HCT116 (cell line): Measurements from ENCODE around the gene SLC25A17. TPM values are rescaled to one million over a fixed set of nuclear protein-coding genes. Genes with fewer than 3 reads are reported as not detected.

Source experiments
- ATAC-seq: fragments of 200-7000 bp; cut with Tn5 transposase; 2 replicates; pipeline ENCODE4 v1.9.1; 2020; ENCODE audit warnings: mild to moderate bottlenecking, moderate library complexity
- BruUV-seq: library from RNA; stranded (reverse); fragments of 400-500 nt; replicated peaks from 2 replicates; lab custom pipeline; 2021; lab: Mats Ljungman, UMichigan
- CTCF ChIA-PET: fragments of 300-600 bp; sonication (Branson Sonifier 250); formaldehyde crosslinking; loops from one replicate; lab custom pipeline; 2021; ENCODE audit warnings: antibody characterized with exemption; lab: Charles Lee
- POLR2A ChIA-PET: fragments of 300-600, 350-600 bp; sonication (Branson Sonifier 250); formaldehyde crosslinking; loops from one replicate; lab custom pipeline; 2021; ENCODE audit warnings: antibody characterized with exemption; lab: Charles Lee
- RAD21 ChIA-PET, 2 experiments: fragments of 300-600 bp; sonication (Branson Sonifier 250); formaldehyde crosslinking; loops; one replicate each; lab custom pipeline; 2023; ENCODE audit warnings: low total read pairs in 2 of 2; ENCODE audit not compliant: uncharacterized antibody in 2 of 2, unreplicated experiment in 2 of 2, low non-redundant PET in 1 of 2; lab: Charles Lee
- DNase-seq: peaks from one replicate; pipeline ENCODE4 v3.0.0-alpha.2; 2010; ENCODE audit warnings: low read depth, low spot score
- H2AFZ ChIP-seq: fragments of 200-600 bp; shearing (Covaris generic), sonication (generic); 2 replicates; pipeline ENCODE4 v1.6.1; 2017; ENCODE audit warnings: low read depth, mixed run types, mixed read lengths, antibody characterized with exemption, low read length; ENCODE audit not compliant: poor library complexity, severe bottlenecking
- H3K27ac ChIP-seq: 2 replicates; pipeline ENCODE4 v1.5.1; 2012; ENCODE audit warnings: low read depth, low read length
- H3K27me3 ChIP-seq: fragments of 200-600 bp; sonication (generic); 2 replicates; pipeline ENCODE4 v1.6.1; 2016; ENCODE audit warnings: mixed run types, low read length, mixed read lengths; ENCODE audit not compliant: insufficient read depth
- H3K36me3 ChIP-seq, 2 experiments: fragments of 200-500 bp in 1 of 2; fragments of 200-600 bp in 1 of 2; sonication (Bioruptor generic) in 1 of 2; sonication (generic) in 1 of 2; 2 replicates each; pipeline versions ENCODE4 v1.5.1 to v1.6.1; 2014 to 2016; ENCODE audit warnings: low read length in 2 of 2, inconsistent platforms in 1 of 2, mixed read lengths in 1 of 2, mixed run types in 1 of 2; ENCODE audit not compliant: insufficient read depth in 2 of 2, control insufficient read depth in 1 of 2
- H3K4me1 ChIP-seq, 2 experiments: fragments of 200-600 bp in 1 of 2; sonication (generic) in 1 of 2; 2 replicates each; pipeline versions ENCODE4 v1.5.1 to v1.6.1; 2012 to 2017; ENCODE audit warnings: low read length in 2 of 2, inconsistent platforms in 1 of 2, mild to moderate bottlenecking in 1 of 2, mixed read lengths in 1 of 2, mixed run types in 1 of 2, moderate library complexity in 1 of 2; ENCODE audit not compliant: insufficient read depth in 2 of 2, control insufficient read depth in 1 of 2
- H3K4me2 ChIP-seq: fragments of 200-600 bp; sonication (generic); 2 replicates; pipeline ENCODE4 v1.6.1; 2017; ENCODE audit warnings: mixed run types, low read length, mixed read lengths
- H3K4me3 ChIP-seq, 2 experiments: fragments of 200-600 bp in 1 of 2; sonication (generic) in 1 of 2; replicated peaks in 1 of 2; 2 replicates each; pipeline ENCODE4 v1.5.1; 2011 to 2016; ENCODE audit warnings: low read length in 2 of 2, control low read depth in 1 of 2, low read depth in 1 of 2, mild to moderate bottlenecking in 1 of 2, mixed read lengths in 1 of 2, mixed run types in 1 of 2
- H3K79me2 ChIP-seq: fragments of 200-600 bp; sonication (generic); 2 replicates; pipeline ENCODE4 v1.6.1; 2017; ENCODE audit warnings: mild to moderate bottlenecking, mixed run types, low read length, moderate library complexity, mixed read lengths; ENCODE audit not compliant: insufficient read depth
- H3K9ac ChIP-seq: fragments of 200-600 bp; sonication (generic); 2 replicates; pipeline ENCODE4 v1.6.1; 2016; ENCODE audit warnings: low read length, mixed read lengths
- H3K9me2 ChIP-seq: fragments of 200-600 bp; sonication (generic), shearing (Covaris generic); 2 replicates; pipeline ENCODE4 v1.6.1; 2017; ENCODE audit warnings: mixed run types, mild to moderate bottlenecking, moderate library complexity; ENCODE audit not compliant: insufficient read depth
- H3K9me3 ChIP-seq, 2 experiments: fragments of 200-500 bp in 1 of 2; fragments of 200-600 bp in 1 of 2; sonication (Bioruptor generic) in 1 of 2; sonication (generic) in 1 of 2; 2 replicates each; pipeline ENCODE4 v1.6.1; 2014 to 2017; ENCODE audit warnings: low read length in 2 of 2, mixed read lengths in 2 of 2, inconsistent platforms in 1 of 2, low read depth in 1 of 2, mild to moderate bottlenecking in 1 of 2, mixed run types in 1 of 2, moderate library complexity in 1 of 2; ENCODE audit not compliant: control insufficient read depth in 1 of 2, insufficient read depth in 1 of 2
- H4K20me1 ChIP-seq: fragments of 200-600 bp; sonication (generic), shearing (Covaris generic); 2 replicates; pipeline ENCODE4 v1.6.1; 2017; ENCODE audit warnings: mixed run types, mild to moderate bottlenecking, moderate library complexity; ENCODE audit not compliant: insufficient read depth
- EGR1 ChIP-seq: IDR thresholded peaks from 2 replicates; pipeline ENCODE4 v1.6.1; 2012; ENCODE audit warnings: low read depth
- ELF1 ChIP-seq: IDR thresholded peaks from 2 replicates; pipeline ENCODE4 v1.6.1; 2012; ENCODE audit warnings: low read depth, borderline replicate concordance
- REST ChIP-seq: IDR thresholded peaks from 2 replicates; pipeline ENCODE4 v1.6.1; 2012; ENCODE audit warnings: low read depth
- YY1 ChIP-seq: IDR thresholded peaks from 2 replicates; pipeline ENCODE4 v1.6.1; 2011; ENCODE audit warnings: low read length, low read depth, moderate library complexity, mild to moderate bottlenecking; ENCODE audit not compliant: insufficient replicate concordance; ENCODE audit errors: extremely low read depth
- ZNF274 ChIP-seq: fragments of 200-500 bp; sonication (Bioruptor generic); IDR thresholded peaks from 2 replicates; pipeline ENCODE4 v1.6.1; 2014; ENCODE audit warnings: mild to moderate bottlenecking, low read depth, low read length, inconsistent platforms
- intact Hi-C: fragments of 100-400 bp; cut with micrococcal nuclease; formaldehyde crosslinking; loops from 2 replicates; pipeline ENCODE4 v1.10.0; 2022
- total RNA-seq: library from RNA; stranded (reverse); gene quantifications from one replicate; pipeline ENCODE4 v1.2.1, GENCODE V29; 2021; ENCODE audit not compliant: unreplicated experiment
- TF ChIP-seq, protein P1 (sequence below): IDR thresholded peaks from 2 replicates; pipeline ENCODE4 v1.6.1; 2012

The SLC25A17 gene
- total RNA-seq, 1 experiment from 2014 or later, result 16.6 TPM

GRCh38 chr22:40766956-40767355 is 52.2 kb downstream of the SLC25A17 start:
- TF ChIP-seq, protein P1, sequence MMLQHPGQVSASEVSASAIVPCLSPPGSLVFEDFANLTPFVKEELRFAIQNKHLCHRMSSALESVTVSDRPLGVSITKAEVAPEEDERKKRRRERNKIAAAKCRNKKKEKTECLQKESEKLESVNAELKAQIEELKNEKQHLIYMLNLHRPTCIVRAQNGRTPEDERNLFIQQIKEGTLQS, result no peak
- TF ChIP-seq REST, result no peak
- no peak for TF ChIP-seq YY1
- no peak for TF ChIP-seq ELF1
- TF ChIP-seq EGR1, result no peak
- TF ChIP-seq ZNF274, result no peak
- TF ChIP-seq, all 23 proteins: peak for 0
- H3K4me1 ChIP-seq, result no peaks in the 10 kb centered on the region
- no peaks in the 10 kb centered on the region for H3K9me2 ChIP-seq
- POLR2A ChIA-PET, result no interaction called here
- RAD21 ChIA-PET, result no interaction called here
- peaks cover 8 to 14% of the 10 kb centered on the region in 2 experiments; a peak in 3 of 4 replicates for H3K36me3 ChIP-seq
- BruUV-seq, result no TSS peak
- no peaks in the 10 kb centered on the region for H3K9me3 ChIP-seq
- H3K27me3 ChIP-seq, result no peaks in the 10 kb centered on the region
- no peak overlapping the region for H3K4me2 ChIP-seq
- no peak overlapping the region for H3K9ac ChIP-seq
- no peak overlapping the region for H2AFZ ChIP-seq
- intact Hi-C loops, result loop anchor here (10.0 kb wide), 1 partner anchor 332 kb away; no protein-coding TSS in a partner anchor
- no peaks in the 10 kb centered on the region for H3K79me2 ChIP-seq
- CTCF ChIA-PET, result interaction anchor here (0.9 kb wide), 1 partner anchor 84 kb away, joined by 3 read pairs; no protein-coding TSS in a partner anchor
- ATAC-seq, result no peak
- H3K4me3 ChIP-seq, result no peak overlapping the region
- H4K20me1 ChIP-seq, result no peaks in the 10 kb centered on the region
- DNase-seq, result no peak
- no peak overlapping the region for H3K27ac ChIP-seq
